Smooth muscle cell (in vitro differentiated cells): ENCODE data around the gene ADGRG3. TPM values are rescaled to one million over a fixed set of nuclear protein-coding genes. Genes with fewer than 3 reads are reported as not detected.
"Not testable (repeated sequence)": the region's sequence is repeated elsewhere in the genome, so short reads cannot be mapped to it uniquely, and the experiment has no call there.

ENCODE experiments used
- DNase-seq: peaks from one replicate; lab custom pipeline; 2025; ENCODE audit not compliant: unreplicated experiment; lab: John Stamatoyannopoulos, UW
- H2AFZ ChIP-seq: fragments of 200-600 bp; sonication (generic); 2 replicates; pipeline ENCODE4 v1.6.0; 2016; ENCODE audit warnings: antibody characterized with exemption, low read depth, mild to moderate bottlenecking
- H3F3A ChIP-seq: fragments of 200-600 bp; sonication (generic); 2 replicates; pipeline ENCODE4 v1.6.0; 2017; ENCODE audit warnings: antibody characterized with exemption, low read depth
- H3K27ac ChIP-seq: fragments of 200-600 bp; sonication (generic); 2 replicates; pipeline ENCODE4 v1.5.1; 2016; ENCODE audit warnings: low read depth, mild to moderate bottlenecking
- H3K27me3 ChIP-seq: fragments of 200-600 bp; sonication (generic); 2 replicates; pipeline ENCODE4 v1.6.1; 2016; ENCODE audit warnings: low read depth, mild to moderate bottlenecking
- H3K36me3 ChIP-seq: fragments of 200-600 bp; sonication (generic); 2 replicates; pipeline ENCODE4 v1.5.1; 2016; ENCODE audit warnings: low read depth
- H3K4me1 ChIP-seq: fragments of 200-600 bp; sonication (generic); 2 replicates; pipeline ENCODE4 v1.5.1; 2016; ENCODE audit warnings: low read depth
- H3K4me2 ChIP-seq: fragments of 200-600 bp; sonication (generic); 2 replicates; pipeline ENCODE4 v1.6.0; 2016; ENCODE audit warnings: mild to moderate bottlenecking
- H3K4me3 ChIP-seq: fragments of 200-600 bp; sonication (generic); 2 replicates; pipeline ENCODE4 v1.5.1; 2016; ENCODE audit warnings: mild to moderate bottlenecking
- H3K79me2 ChIP-seq: fragments of 200-600 bp; sonication (generic); 2 replicates; pipeline ENCODE4 v1.6.0; 2016; ENCODE audit warnings: low read depth, mild to moderate bottlenecking
- H3K9ac ChIP-seq: fragments of 200-600 bp; sonication (generic); 2 replicates; pipeline ENCODE4 v1.6.0; 2016; ENCODE audit warnings: low read depth
- H3K9me3 ChIP-seq: fragments of 200-600 bp; sonication (generic); replicated peaks from 2 replicates; pipeline ENCODE4 v1.5.1; 2016; ENCODE audit warnings: low read depth
- H4K20me1 ChIP-seq: fragments of 200-600 bp; sonication (generic); 2 replicates; pipeline ENCODE4 v1.6.0; 2016; ENCODE audit warnings: low read depth
- WGBS: methylation state at CpG from one replicate; pipeline ENCODE4 v1.1.7; 2016; ENCODE audit warnings: low lambda C conversion rate; 5-methylcytosine and 5-hydroxymethylcytosine counted together
- polyA plus RNA-seq: library from polyadenylated mRNA; unstranded; fragments of >200 nt; fragmentation: Nextera tagmentation; extraction: Ambion mirVana; gene quantifications from 2 replicates; pipeline ENCODE4 v1.2.1, GENCODE V29; 2016
- total RNA-seq: library from RNA; depleted of rRNA; stranded (reverse); fragments of >200 nt; gene quantifications from 2 replicates; pipeline ENCODE4 v1.2.3, GENCODE V29; 2014
- TF ChIP-seq, protein P1 (sequence below): fragments of 200-600 bp; sonication (generic); IDR thresholded peaks from 2 replicates; pipeline ENCODE4 v1.5.1; 2017; ENCODE audit warnings: borderline replicate concordance, mild to moderate bottlenecking, antibody characterized with exemption; ENCODE audit not compliant: insufficient read depth, poor library complexity, severe bottlenecking

The ADGRG3 gene
- total and polyA plus RNA-seq, 2 experiments from 2014 or later = 0.13 TPM; not detected in 1

DNA sequence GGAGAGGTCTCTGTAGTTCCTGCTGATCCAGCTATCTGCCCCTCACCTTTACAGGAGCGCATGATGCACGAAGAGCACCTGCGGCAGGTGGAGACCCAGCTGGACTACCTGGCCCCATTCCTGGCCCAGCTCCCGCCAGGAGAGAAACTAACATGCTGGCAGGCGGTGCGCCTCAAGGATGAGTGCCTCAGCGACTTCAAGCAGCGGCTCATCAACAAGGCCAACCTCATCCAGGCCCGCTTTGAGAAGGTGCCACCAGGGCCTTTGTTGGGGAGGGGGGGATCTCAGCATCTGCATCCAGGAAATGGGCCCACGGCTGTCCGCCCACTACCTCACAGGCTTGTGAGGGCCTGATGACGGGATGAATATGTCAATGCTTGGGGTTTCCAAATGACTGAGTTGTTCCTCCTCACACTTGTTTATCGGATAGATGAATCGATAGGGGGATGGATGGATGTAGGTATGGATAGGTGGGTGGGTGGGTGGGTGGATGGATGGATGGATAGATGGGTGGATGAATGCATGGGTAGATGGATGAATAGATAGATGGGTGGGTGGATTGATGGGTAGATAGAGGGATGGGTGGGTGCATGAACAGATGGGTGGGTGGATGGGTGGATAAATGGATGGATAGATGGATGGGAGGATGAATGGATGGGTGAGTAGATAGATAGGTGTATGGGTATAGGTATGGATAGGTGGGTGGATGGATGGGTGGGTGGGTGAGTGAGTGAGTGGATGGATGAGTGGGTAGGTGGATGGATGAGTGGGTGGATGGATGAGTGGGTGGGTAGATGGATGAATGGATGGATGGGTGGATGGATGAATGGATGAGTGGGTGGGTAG lies 60.5 kb downstream of the ADGRG3 start:
- H3K79me2 ChIP-seq = no peaks in the 10 kb centered on the region
- H3K36me3 ChIP-seq = no peaks in the 10 kb centered on the region
- peaks cover 5% of the 10 kb centered on the region for H3F3A ChIP-seq
- H3K4me3 ChIP-seq = no peak overlapping the region
- 96% methylated on average over 14 of the region's 14 CpGs for WGBS
- H3K4me2 ChIP-seq = no peak overlapping the region
- H3K4me1 ChIP-seq = no peaks in the 10 kb centered on the region
- H3K27ac ChIP-seq = no peak overlapping the region
- DNase-seq = no peak
- no peak overlapping the region for H3K9ac ChIP-seq
- H3K27me3 ChIP-seq = no peaks in the 10 kb centered on the region
- H3K9me3 ChIP-seq = no peaks in the 10 kb centered on the region
- no peaks in the 10 kb centered on the region for H4K20me1 ChIP-seq
- TF ChIP-seq, protein P1, sequence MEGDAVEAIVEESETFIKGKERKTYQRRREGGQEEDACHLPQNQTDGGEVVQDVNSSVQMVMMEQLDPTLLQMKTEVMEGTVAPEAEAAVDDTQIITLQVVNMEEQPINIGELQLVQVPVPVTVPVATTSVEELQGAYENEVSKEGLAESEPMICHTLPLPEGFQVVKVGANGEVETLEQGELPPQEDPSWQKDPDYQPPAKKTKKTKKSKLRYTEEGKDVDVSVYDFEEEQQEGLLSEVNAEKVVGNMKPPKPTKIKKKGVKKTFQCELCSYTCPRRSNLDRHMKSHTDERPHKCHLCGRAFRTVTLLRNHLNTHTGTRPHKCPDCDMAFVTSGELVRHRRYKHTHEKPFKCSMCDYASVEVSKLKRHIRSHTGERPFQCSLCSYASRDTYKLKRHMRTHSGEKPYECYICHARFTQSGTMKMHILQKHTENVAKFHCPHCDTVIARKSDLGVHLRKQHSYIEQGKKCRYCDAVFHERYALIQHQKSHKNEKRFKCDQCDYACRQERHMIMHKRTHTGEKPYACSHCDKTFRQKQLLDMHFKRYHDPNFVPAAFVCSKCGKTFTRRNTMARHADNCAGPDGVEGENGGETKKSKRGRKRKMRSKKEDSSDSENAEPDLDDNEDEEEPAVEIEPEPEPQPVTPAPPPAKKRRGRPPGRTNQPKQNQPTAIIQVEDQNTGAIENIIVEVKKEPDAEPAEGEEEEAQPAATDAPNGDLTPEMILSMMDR = no peak
- no peak overlapping the region for H2AFZ ChIP-seq

DNA sequence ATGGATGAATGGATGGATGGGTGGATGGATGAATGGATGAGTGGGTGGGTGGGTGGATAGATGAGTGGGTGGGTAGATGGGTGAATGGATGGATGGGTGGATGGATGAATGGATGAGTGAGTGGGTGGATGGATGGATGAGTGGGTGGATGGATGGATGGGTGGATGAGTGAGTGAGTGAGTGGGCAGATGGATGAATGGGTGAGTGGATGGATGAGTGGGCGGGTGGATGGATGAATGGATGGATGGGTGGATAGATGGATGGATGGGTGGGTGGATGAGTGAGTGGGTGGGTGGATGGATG lies 61.0 kb downstream of the ADGRG3 start:
- 50% methylated on average over 1 of the region's 1 CpG for WGBS
- TF ChIP-seq, protein P1 = no peak

DNA sequence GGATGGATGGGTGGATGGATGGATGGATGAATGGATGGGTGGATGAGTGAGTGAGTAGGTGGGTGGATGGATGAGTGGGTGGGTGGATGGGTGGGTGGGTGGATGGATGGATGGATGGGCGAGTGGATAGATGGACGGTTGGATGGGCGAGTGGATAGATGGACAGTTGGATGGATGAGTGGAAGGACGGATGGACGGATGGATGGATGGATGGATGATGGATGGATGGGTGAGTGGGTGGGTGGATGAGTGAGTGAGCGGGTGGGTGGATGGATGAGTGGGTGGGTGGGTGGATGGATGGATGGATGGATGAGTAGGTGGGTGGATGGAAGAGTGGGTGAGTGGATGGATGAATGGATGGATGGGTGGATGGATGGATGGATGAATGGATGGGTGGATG lies 61.7 kb downstream of the ADGRG3 start:
- H2AFZ ChIP-seq, H3K27me3 ChIP-seq, H3K79me2 ChIP-seq, H3K9ac ChIP-seq, DNase-seq, H3K4me2 ChIP-seq, H3K36me3 ChIP-seq, H3F3A ChIP-seq, H4K20me1 ChIP-seq, H3K4me3 ChIP-seq, H3K4me1 ChIP-seq, H3K27ac ChIP-seq, H3K9me3 ChIP-seq: not testable (repeated sequence)
- WGBS = no CpG with 5 or more reads among the region's 6 CpGs

More for the DNA sequence above, 61.0 kb downstream of the ADGRG3 start:
- H3K4me3 ChIP-seq = no peak overlapping the region
- no peaks in the 10 kb centered on the region for H3K36me3 ChIP-seq
- H3K4me1 ChIP-seq = peaks cover 2% of the 10 kb centered on the region
- H3K9ac ChIP-seq = no peak overlapping the region
- H2AFZ ChIP-seq = no peak overlapping the region
- no peak overlapping the region for H3K27ac ChIP-seq
- H4K20me1 ChIP-seq = no peaks in the 10 kb centered on the region
- DNase-seq = no peak
- no peaks in the 10 kb centered on the region for H3K9me3 ChIP-seq
- no peaks in the 10 kb centered on the region for H3K27me3 ChIP-seq
- H3F3A ChIP-seq = peaks cover 8% of the 10 kb centered on the region
- H3K4me2 ChIP-seq = no peak overlapping the region
- H3K79me2 ChIP-seq = no peaks in the 10 kb centered on the region

DNA sequence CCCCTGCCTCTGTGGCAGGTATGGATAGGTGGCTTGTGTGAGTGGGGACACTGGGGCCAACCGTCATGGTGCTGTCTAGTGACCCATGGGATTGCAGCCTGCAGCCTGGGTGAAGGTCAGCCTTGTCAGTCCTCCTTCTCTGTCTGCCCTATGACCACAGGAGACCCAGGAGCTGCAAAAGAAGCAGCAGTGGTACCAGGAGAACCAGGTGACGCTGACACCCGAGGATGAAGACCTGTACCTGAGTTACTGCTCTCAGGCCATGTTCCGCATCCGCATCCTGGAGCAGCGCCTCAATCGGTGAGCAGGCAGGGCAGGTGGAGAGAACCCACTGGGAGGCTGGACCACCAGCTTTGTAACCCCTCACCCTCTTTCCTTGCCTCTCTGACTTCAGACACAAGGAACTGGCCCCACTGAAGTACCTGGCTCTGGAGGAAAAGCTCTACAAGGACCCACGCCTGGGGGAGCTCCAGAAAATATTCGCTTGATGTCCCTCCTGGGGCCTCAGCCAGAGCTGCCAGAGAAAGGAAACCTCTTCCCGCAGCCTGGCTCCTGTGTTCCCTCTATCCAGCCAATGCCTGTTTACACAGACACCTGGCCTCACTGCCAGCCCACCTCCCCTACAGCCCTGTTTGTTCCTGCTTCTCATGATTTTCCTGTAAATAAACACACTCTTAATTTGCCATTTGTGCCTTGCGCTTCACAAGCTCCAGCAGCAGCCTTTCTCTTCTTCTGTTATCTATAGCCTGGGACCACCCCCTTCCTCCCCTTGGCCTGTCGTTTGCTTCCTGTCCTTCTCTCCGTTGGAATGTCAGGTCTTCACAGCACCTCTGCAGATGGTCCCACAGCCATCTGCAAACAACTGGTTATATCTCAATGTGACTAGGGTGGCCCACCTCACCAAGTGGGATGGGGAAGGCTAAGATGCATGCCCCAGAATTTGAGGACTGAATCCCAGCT lies 62.9 kb downstream of the ADGRG3 start:
- Histone ChIP-seq H3K9ac (no peak overlapping the region), H4K20me1 (no peaks in the 10 kb centered on the region), H3F3A (peaks cover 8% of the 10 kb centered on the region), H3K9me3 (no peaks in the 10 kb centered on the region), H2AFZ (no peak overlapping the region), H3K27me3 (no peaks in the 10 kb centered on the region), H3K36me3 (no peaks in the 10 kb centered on the region), H3K79me2 (no peaks in the 10 kb centered on the region), H3K4me1 (peaks cover 8% of the 10 kb centered on the region), H3K4me3 (no peak overlapping the region), H3K4me2 (no peak overlapping the region), H3K27ac (no peak overlapping the region)
- TF ChIP-seq, protein P1 = no peak
- 78% methylated on average over 13 of the region's 13 CpGs for WGBS
- no peak for DNase-seq
